DND-41 (cell line): ENCODE results near the gene PPP3CA.

Experiments
- EZH2 ChIP-seq: IDR thresholded peaks from 3 replicates; pipeline ENCODE4 v1.6.1; 2012; ENCODE audit warnings: borderline replicate concordance, low read depth, mild to moderate bottlenecking, moderate library complexity, low read length, inconsistent platforms; ENCODE audit not compliant: severe bottlenecking
- TF ChIP-seq, protein P1 (sequence below): IDR thresholded peaks from 2 replicates; pipeline ENCODE4 v1.5.1; 2012; ENCODE audit warnings: borderline replicate concordance, low read length, moderate library complexity, mild to moderate bottlenecking; ENCODE audit not compliant: poor library complexity, severe bottlenecking; ENCODE audit errors: extremely low read depth

DNA sequence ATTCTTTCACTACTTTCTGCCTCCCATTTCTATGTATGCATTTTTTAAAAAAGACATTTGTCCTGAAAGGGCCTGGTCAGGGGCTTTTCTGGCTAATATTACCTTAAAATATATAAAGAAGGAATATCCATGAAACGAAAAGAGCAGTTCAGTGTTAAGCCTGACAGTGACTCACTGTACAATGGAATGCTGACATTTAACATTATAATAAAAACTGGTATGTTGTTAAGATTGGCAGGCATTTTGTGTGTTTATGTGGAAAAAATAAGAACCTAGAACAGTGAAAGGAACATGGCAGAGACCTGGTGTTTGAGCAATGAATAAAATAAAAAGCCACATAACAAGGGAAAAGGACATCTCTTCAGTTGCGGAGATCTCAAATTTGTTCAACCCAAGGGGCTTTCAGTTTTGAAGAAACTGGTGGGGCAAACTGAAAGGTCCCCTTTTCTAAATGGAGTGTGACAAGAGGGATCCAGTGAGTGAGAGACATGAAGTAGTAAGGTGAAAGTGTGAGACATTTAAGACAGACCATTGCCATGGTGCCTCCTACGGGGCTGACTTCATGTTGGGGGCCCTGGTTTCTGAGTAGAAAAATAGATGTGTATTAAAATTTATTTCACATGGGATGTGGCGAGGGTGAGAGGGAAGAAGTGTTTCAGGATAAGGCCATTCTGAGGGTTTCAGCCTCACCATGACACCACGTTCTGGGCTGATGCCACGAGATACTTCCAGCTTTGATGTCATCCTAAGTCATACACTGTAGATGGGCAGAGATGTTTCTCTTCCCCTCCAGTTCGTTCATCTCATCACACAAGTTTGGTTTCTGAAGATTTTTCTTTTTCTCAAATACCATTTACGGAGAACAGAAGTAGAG lies 324.9 kb downstream of the PPP3CA start:
- TF ChIP-seq, protein P1, sequence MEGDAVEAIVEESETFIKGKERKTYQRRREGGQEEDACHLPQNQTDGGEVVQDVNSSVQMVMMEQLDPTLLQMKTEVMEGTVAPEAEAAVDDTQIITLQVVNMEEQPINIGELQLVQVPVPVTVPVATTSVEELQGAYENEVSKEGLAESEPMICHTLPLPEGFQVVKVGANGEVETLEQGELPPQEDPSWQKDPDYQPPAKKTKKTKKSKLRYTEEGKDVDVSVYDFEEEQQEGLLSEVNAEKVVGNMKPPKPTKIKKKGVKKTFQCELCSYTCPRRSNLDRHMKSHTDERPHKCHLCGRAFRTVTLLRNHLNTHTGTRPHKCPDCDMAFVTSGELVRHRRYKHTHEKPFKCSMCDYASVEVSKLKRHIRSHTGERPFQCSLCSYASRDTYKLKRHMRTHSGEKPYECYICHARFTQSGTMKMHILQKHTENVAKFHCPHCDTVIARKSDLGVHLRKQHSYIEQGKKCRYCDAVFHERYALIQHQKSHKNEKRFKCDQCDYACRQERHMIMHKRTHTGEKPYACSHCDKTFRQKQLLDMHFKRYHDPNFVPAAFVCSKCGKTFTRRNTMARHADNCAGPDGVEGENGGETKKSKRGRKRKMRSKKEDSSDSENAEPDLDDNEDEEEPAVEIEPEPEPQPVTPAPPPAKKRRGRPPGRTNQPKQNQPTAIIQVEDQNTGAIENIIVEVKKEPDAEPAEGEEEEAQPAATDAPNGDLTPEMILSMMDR, result no peak
- no peak for TF ChIP-seq EZH2
